ENCODE measurements around the gene ZGPAT.

Gene ZGPAT

GRCh38 chr20:63701329-63702035, 6.4 kb upstream of the ZGPAT start:
- Histone ChIP-seq H3K36me3 (ENCODE audit: control insufficient read depth, insufficient read depth, low read length, severe bottlenecking) (peaks cover 25% of the 10 kb centered on the region), H3K4me3 (ENCODE audit: low read length) (no peak overlapping the region), H3K9ac (ENCODE audit: low read length) (no peak overlapping the region), H3K27me3 (replicated peaks; ENCODE audit: control insufficient read depth, insufficient read depth, low read length) (no peaks in the 10 kb centered on the region), H3K9me3 (ENCODE audit: control insufficient read depth, low read length) (no peaks in the 10 kb centered on the region), H3K4me1 (ENCODE audit: control insufficient read depth, insufficient read depth, low read length) (peaks cover 41% of the 10 kb centered on the region)
- DNase-seq (ENCODE audit: low read depth) = no peak

- Histone ChIP-seq H3K9me3 (ENCODE audit: control insufficient read depth, low read length) (no peaks in the 10 kb centered on the region), H3K4me3 (ENCODE audit: low read length) (no peak overlapping the region), H3K9ac (ENCODE audit: low read length) (no peak overlapping the region), H3K27me3 (replicated peaks; ENCODE audit: control insufficient read depth, insufficient read depth, low read length) (no peaks in the 10 kb centered on the region), H3K36me3 (ENCODE audit: control insufficient read depth, insufficient read depth, low read length, severe bottlenecking) (peaks cover 25% of the 10 kb centered on the region), H3K4me1 (ENCODE audit: control insufficient read depth, insufficient read depth, low read length) (peaks cover 38% of the 10 kb centered on the region)
- DNase-seq (ENCODE audit: low read depth) = no peak
These were observed 5.7 kb upstream of the ZGPAT start for GRCh38 chr20:63702036-63702665.

- Histone ChIP-seq H3K9ac (ENCODE audit: low read length) (no peak overlapping the region), H3K4me3 (ENCODE audit: low read length) (no peak overlapping the region), H3K27me3 (replicated peaks; ENCODE audit: control insufficient read depth, insufficient read depth, low read length) (no peaks in the 10 kb centered on the region), H3K36me3 (ENCODE audit: control insufficient read depth, insufficient read depth, low read length, severe bottlenecking) (peaks cover 25% of the 10 kb centered on the region), H3K4me1 (ENCODE audit: control insufficient read depth, insufficient read depth, low read length) (peaks cover 30% of the 10 kb centered on the region), H3K9me3 (ENCODE audit: control insufficient read depth, low read length) (no peaks in the 10 kb centered on the region)
- DNase-seq (ENCODE audit: low read depth) = no peak
These were observed 4.9 kb upstream of the ZGPAT start for GRCh38 chr20:63702751-63703470.

GRCh38 chr20:63703471-63703975, 4.3 kb upstream of the ZGPAT start:
- Histone ChIP-seq H3K9ac (ENCODE audit: low read length) (no peak overlapping the region), H3K36me3 (ENCODE audit: control insufficient read depth, insufficient read depth, low read length, severe bottlenecking) (peaks cover 25% of the 10 kb centered on the region), H3K9me3 (ENCODE audit: control insufficient read depth, low read length) (no peaks in the 10 kb centered on the region), H3K27me3 (replicated peaks; ENCODE audit: control insufficient read depth, insufficient read depth, low read length) (no peaks in the 10 kb centered on the region), H3K4me1 (ENCODE audit: control insufficient read depth, insufficient read depth, low read length) (peaks cover 25% of the 10 kb centered on the region), H3K4me3 (ENCODE audit: low read length) (no peak overlapping the region)
- no peak for DNase-seq (ENCODE audit: low read depth)

GRCh38 chr20:63703976-63704748, 3.7 kb upstream of the ZGPAT start:
- Histone ChIP-seq H3K36me3 (ENCODE audit: control insufficient read depth, insufficient read depth, low read length, severe bottlenecking) (peaks cover 28% of the 10 kb centered on the region), H3K27me3 (replicated peaks; ENCODE audit: control insufficient read depth, insufficient read depth, low read length) (no peaks in the 10 kb centered on the region), H3K9me3 (ENCODE audit: control insufficient read depth, low read length) (no peaks in the 10 kb centered on the region), H3K4me3 (ENCODE audit: low read length) (no peak overlapping the region), H3K4me1 (ENCODE audit: control insufficient read depth, insufficient read depth, low read length) (peaks cover 25% of the 10 kb centered on the region), H3K9ac (ENCODE audit: low read length) (no peak overlapping the region)
- no peak for DNase-seq (ENCODE audit: low read depth)

GRCh38 chr20:63704749-63705117, 3.1 kb upstream of the ZGPAT start:
- Histone ChIP-seq H3K4me1 (ENCODE audit: control insufficient read depth, insufficient read depth, low read length) (peaks cover 24% of the 10 kb centered on the region), H3K9ac (ENCODE audit: low read length) (no peak overlapping the region), H3K4me3 (ENCODE audit: low read length) (no peak overlapping the region), H3K9me3 (ENCODE audit: control insufficient read depth, low read length) (no peaks in the 10 kb centered on the region), H3K27me3 (replicated peaks; ENCODE audit: control insufficient read depth, insufficient read depth, low read length) (no peaks in the 10 kb centered on the region), H3K36me3 (ENCODE audit: control insufficient read depth, insufficient read depth, low read length, severe bottlenecking) (peaks cover 32% of the 10 kb centered on the region)
- DNase-seq (ENCODE audit: low read depth) = no peak

- Histone ChIP-seq H3K36me3 (ENCODE audit: control insufficient read depth, insufficient read depth, low read length, severe bottlenecking) (peaks cover 34% of the 10 kb centered on the region), H3K4me3 (ENCODE audit: low read length) (no peak overlapping the region), H3K9me3 (ENCODE audit: control insufficient read depth, low read length) (no peaks in the 10 kb centered on the region), H3K9ac (ENCODE audit: low read length) (peak overlapping the region; percentile 95), H3K27me3 (replicated peaks; ENCODE audit: control insufficient read depth, insufficient read depth, low read length) (no peaks in the 10 kb centered on the region), H3K4me1 (ENCODE audit: control insufficient read depth, insufficient read depth, low read length) (peaks cover 21% of the 10 kb centered on the region)
- no peak for DNase-seq (ENCODE audit: low read depth)
These were observed 2.4 kb upstream of the ZGPAT start for GRCh38 chr20:63705232-63706026.

- H3K9me3 ChIP-seq (ENCODE audit: control insufficient read depth, low read length) = no peaks in the 10 kb centered on the region
- peaks cover 40% of the 10 kb centered on the region for H3K36me3 ChIP-seq (ENCODE audit: control insufficient read depth, insufficient read depth, low read length, severe bottlenecking)
- DNase-seq (ENCODE audit: low read depth) = no peak
- H3K27me3 ChIP-seq (replicated peaks; ENCODE audit: control insufficient read depth, insufficient read depth, low read length) = no peaks in the 10 kb centered on the region
- H3K9ac ChIP-seq (ENCODE audit: low read length) = peak overlapping the region; percentile 95
- H3K4me1 ChIP-seq (ENCODE audit: control insufficient read depth, insufficient read depth, low read length) = peaks cover 21% of the 10 kb centered on the region
- H3K4me3 ChIP-seq (ENCODE audit: low read length) = peak overlapping the region; percentile 91
These were observed 1.7 kb upstream of the ZGPAT start for GRCh38 chr20:63706027-63706695.

GRCh38 chr20:63706852-63707557, 834 bp upstream of the ZGPAT start:
- H3K4me1 ChIP-seq (ENCODE audit: control insufficient read depth, insufficient read depth, low read length) = peaks cover 21% of the 10 kb centered on the region
- H3K4me3 ChIP-seq (ENCODE audit: low read length) = peak overlapping the region; percentile 91
- peak overlapping the region; percentile 95 for H3K9ac ChIP-seq (ENCODE audit: low read length)
- no peaks in the 10 kb centered on the region for H3K27me3 ChIP-seq (replicated peaks; ENCODE audit: control insufficient read depth, insufficient read depth, low read length)
- no peaks in the 10 kb centered on the region for H3K9me3 ChIP-seq (ENCODE audit: control insufficient read depth, low read length)
- peak; percentile 74 for DNase-seq (ENCODE audit: low read depth)
- H3K36me3 ChIP-seq (ENCODE audit: control insufficient read depth, insufficient read depth, low read length, severe bottlenecking) = peaks cover 49% of the 10 kb centered on the region

Measured in adipocyte (in vitro differentiated cells).